H1 (cell line): Measurements from ENCODE around the gene LRRN1.
"Not testable (repeated sequence)": the region's sequence is repeated elsewhere in the genome, so short reads cannot be mapped to it uniquely, and the experiment has no call there.

ENCODE experiments used
- CREB1 ChIP-seq: IDR thresholded peaks from 2 replicates; pipeline ENCODE4 v1.6.1; 2012; ENCODE audit warnings: inconsistent platforms
- CTCF ChIP-seq, 3 experiments: IDR thresholded peaks; 1 replicate in 2 of 3; 2 replicates in 1 of 3; pipeline versions ENCODE4 v1.5.1 to v1.6.1; 2011; ENCODE audit warnings: low read length in 3 of 3, mild to moderate bottlenecking in 3 of 3, inconsistent platforms in 2 of 3, low read depth in 1 of 3, moderate library complexity in 1 of 3; ENCODE audit not compliant: insufficient read depth in 1 of 3; ENCODE audit errors: control extremely low read depth in 1 of 3
- EGR1 ChIP-seq: IDR thresholded peaks from 2 replicates; pipeline ENCODE4 v1.6.1; 2011; ENCODE audit warnings: low read depth, low read length, borderline replicate concordance
- EZH2 ChIP-seq: fragments of 200-600 bp; sonication (generic); IDR thresholded peaks from 2 replicates; pipeline ENCODE4 v1.7.1; 2012; ENCODE audit warnings: low read depth, mild to moderate bottlenecking, moderate library complexity, low read length, inconsistent platforms; ENCODE audit not compliant: severe bottlenecking
- GTF2F1 ChIP-seq: IDR thresholded peaks from 2 replicates; pipeline ENCODE4 v1.6.1; 2012; ENCODE audit warnings: low read depth, low read length, improper control_type of control experiment, borderline replicate concordance
- JUN ChIP-seq: IDR thresholded peaks from 2 replicates; pipeline ENCODE4 v1.6.1; 2011; ENCODE audit warnings: low read depth, mild to moderate bottlenecking, improper control_type of control experiment, low read length
- NRF1 ChIP-seq: IDR thresholded peaks from 2 replicates; pipeline ENCODE4 v1.6.1; 2011; ENCODE audit warnings: mild to moderate bottlenecking, low read depth, low read length, improper control_type of control experiment
- POLR2A ChIP-seq, 2 experiments: IDR thresholded peaks; 1 replicate in 1 of 2; 2 replicates in 1 of 2; pipeline ENCODE4 v1.6.1; 2011; ENCODE audit warnings: low read depth in 2 of 2, low read length in 2 of 2, mild to moderate bottlenecking in 2 of 2; ENCODE audit errors: control extremely low read depth in 1 of 2
- POLR2AphosphoS5 ChIP-seq: IDR thresholded peaks from 2 replicates; pipeline ENCODE4 v1.6.1; 2011; ENCODE audit warnings: low read depth, low read length
- SIN3A ChIP-seq, 2 experiments: IDR thresholded peaks in 1 of 2; conservative IDR thresholded peaks in 1 of 2; 2 replicates each; pipeline ENCODE4 v1.6.1; 2011 to 2012; ENCODE audit warnings: low read length in 2 of 2, improper control_type of control experiment in 1 of 2, low read depth in 1 of 2, mild to moderate bottlenecking in 1 of 2
- SRF ChIP-seq: IDR thresholded peaks from 2 replicates; pipeline ENCODE4 v1.6.1; 2011; ENCODE audit warnings: mild to moderate bottlenecking, low read depth, low read length, moderate library complexity
- TCF12 ChIP-seq: IDR thresholded peaks from 2 replicates; pipeline ENCODE4 v1.6.1; 2011; ENCODE audit warnings: low read depth, mild to moderate bottlenecking, low read length
- TF ChIP-seq, protein P1 (sequence below): IDR thresholded peaks from 2 replicates; pipeline ENCODE4 v1.6.1; 2012; ENCODE audit warnings: inconsistent platforms
- TF ChIP-seq, protein P2 (sequence below): IDR thresholded peaks from 2 replicates; pipeline ENCODE4 v1.6.1; 2011; ENCODE audit warnings: low read depth, mild to moderate bottlenecking, low read length; ENCODE audit not compliant: insufficient read depth

DNA sequence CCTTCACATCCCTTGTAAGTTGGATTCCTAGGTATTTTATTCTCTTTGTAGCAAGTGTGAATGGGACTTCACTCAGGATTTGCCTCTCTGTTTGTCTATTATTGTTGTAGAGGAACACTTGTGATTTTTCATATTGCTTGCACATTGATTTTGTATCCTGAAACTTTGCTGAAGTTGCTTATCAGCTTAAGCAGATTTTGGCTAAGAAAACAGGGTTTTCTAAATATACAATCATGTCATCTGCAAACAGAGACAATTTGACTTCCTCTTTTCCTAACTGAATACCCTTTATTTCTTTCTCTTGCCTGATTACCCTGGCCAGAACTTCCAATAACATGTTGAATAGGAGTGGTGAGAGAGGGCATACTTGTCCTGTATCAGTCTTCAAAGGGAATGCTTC, 88.1 kb downstream of the LRRN1 start:
- TF ChIP-seq TCF12; POLR2AphosphoS5; GTF2F1; CTCF (IDR thresholded peaks at IDR 0.05; ENCODE audit: control extremely low read depth in 1 of 3, insufficient read depth in 1 of 3, low read depth in 1 of 3, low read length in 3 of 3); POLR2A (IDR thresholded peaks at IDR 0.05; ENCODE audit: control extremely low read depth in 1 of 2, low read depth in 2 of 2, low read length in 2 of 2); NRF1; JUN; CREB1; EGR1; SIN3A (conservative IDR thresholded peaks at IDR 0.05 in 1 of 2, IDR thresholded peaks at IDR 0.05 in 1 of 2; ENCODE audit: low read depth in 1 of 2, low read length in 2 of 2); SRF; EZH2: not testable (repeated sequence)
- TF ChIP-seq, protein P1, sequence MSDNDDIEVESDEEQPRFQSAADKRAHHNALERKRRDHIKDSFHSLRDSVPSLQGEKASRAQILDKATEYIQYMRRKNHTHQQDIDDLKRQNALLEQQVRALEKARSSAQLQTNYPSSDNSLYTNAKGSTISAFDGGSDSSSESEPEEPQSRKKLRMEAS = not testable (repeated sequence)
- TF ChIP-seq, protein P2, sequence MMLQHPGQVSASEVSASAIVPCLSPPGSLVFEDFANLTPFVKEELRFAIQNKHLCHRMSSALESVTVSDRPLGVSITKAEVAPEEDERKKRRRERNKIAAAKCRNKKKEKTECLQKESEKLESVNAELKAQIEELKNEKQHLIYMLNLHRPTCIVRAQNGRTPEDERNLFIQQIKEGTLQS = not testable (repeated sequence)
